H9 (cell line): ENCODE data around the gene DEGS2. TPM values are rescaled to one million over a fixed set of nuclear protein-coding genes. Genes with fewer than 3 reads are reported as not detected.
A peak's percentile ranks its signal among the peaks of the same experiment; 100 is the strongest.

ENCODE experiments used
- DNase-seq: peaks from one replicate; pipeline ENCODE4 v3.0.0-alpha.2; 2017
- H2AFZ ChIP-seq: one replicate; pipeline ENCODE4 v1.6.1; 2013; ENCODE audit warnings: mild to moderate bottlenecking, low read length, control low read depth, moderate library complexity
- H2AK5ac ChIP-seq: 2 replicates; pipeline ENCODE4 v1.6.1; 2013; ENCODE audit warnings: low read length, control low read depth, mixed read lengths; ENCODE audit not compliant: insufficient read length
- H2BK120ac ChIP-seq: one replicate; pipeline ENCODE4 v1.6.1; 2013; ENCODE audit warnings: low read depth, mild to moderate bottlenecking, low read length, control low read depth, inconsistent platforms; ENCODE audit not compliant: poor library complexity, severe bottlenecking
- H2BK12ac ChIP-seq: 2 replicates; pipeline ENCODE4 v1.6.1; 2013; ENCODE audit warnings: low read length, control low read depth, mixed read lengths, low read depth; ENCODE audit not compliant: insufficient read length
- H2BK15ac ChIP-seq: 2 replicates; pipeline ENCODE4 v1.6.1; 2013; ENCODE audit warnings: low read depth, low read length, control low read depth
- H2BK20ac ChIP-seq: one replicate; pipeline ENCODE4 v1.6.1; 2013; ENCODE audit warnings: low read depth, mild to moderate bottlenecking, low read length, control low read depth, inconsistent platforms; ENCODE audit not compliant: poor library complexity, severe bottlenecking
- H2BK5ac ChIP-seq: 2 replicates; pipeline ENCODE4 v1.6.1; 2013; ENCODE audit warnings: low read length, control low read depth, mixed read lengths; ENCODE audit not compliant: insufficient read length
- H3K14ac ChIP-seq: 2 replicates; pipeline ENCODE4 v1.6.1; 2013; ENCODE audit warnings: low read length, control low read depth; ENCODE audit not compliant: insufficient read depth
- H3K18ac ChIP-seq: 2 replicates; pipeline ENCODE4 v1.6.1; 2013; ENCODE audit warnings: low read depth, mild to moderate bottlenecking, mixed read lengths, low read length, control low read depth; ENCODE audit not compliant: insufficient read length
- H3K23ac ChIP-seq: 2 replicates; pipeline ENCODE4 v1.6.1; 2013; ENCODE audit warnings: low read length, control low read depth, mixed read lengths, low read depth; ENCODE audit not compliant: insufficient read length
- H3K23me2 ChIP-seq: 2 replicates; pipeline ENCODE4 v1.6.1; 2013; ENCODE audit warnings: low read depth, mild to moderate bottlenecking, mixed read lengths, low read length, control low read depth; ENCODE audit not compliant: insufficient read length, poor library complexity, severe bottlenecking
- H3K27ac ChIP-seq: 2 replicates; pipeline ENCODE4 v1.5.1; 2013; ENCODE audit warnings: low read length, control low read depth, mixed read lengths, low read depth; ENCODE audit not compliant: insufficient read length
- H3K27me3 ChIP-seq: 2 replicates; pipeline ENCODE4 v1.6.1; 2013; ENCODE audit warnings: low read length, control low read depth, inconsistent platforms; ENCODE audit not compliant: insufficient read depth
- H3K4ac ChIP-seq: 2 replicates; pipeline ENCODE4 v1.6.1; 2013; ENCODE audit warnings: low read depth, mild to moderate bottlenecking, control low read depth, inconsistent platforms, low read length, moderate library complexity
- H3K4me1 ChIP-seq: 2 replicates; pipeline ENCODE4 v1.6.1; 2013; ENCODE audit warnings: low read length, control low read depth, inconsistent platforms; ENCODE audit not compliant: insufficient read depth
- H3K4me2 ChIP-seq: 2 replicates; pipeline ENCODE4 v1.6.1; 2013; ENCODE audit warnings: low read length, control low read depth, mixed read lengths; ENCODE audit not compliant: insufficient read length, insufficient read depth
- H3K56ac ChIP-seq: 2 replicates; pipeline ENCODE4 v1.6.1; 2013; ENCODE audit warnings: low read depth, mild to moderate bottlenecking, mixed read lengths, low read length, control low read depth; ENCODE audit not compliant: insufficient read length
- H3K79me1 ChIP-seq: 2 replicates; pipeline ENCODE4 v1.6.1; 2013; ENCODE audit warnings: low read depth, mild to moderate bottlenecking, moderate library complexity, low read length, control low read depth, inconsistent platforms; ENCODE audit not compliant: insufficient read depth, poor library complexity, severe bottlenecking
- H3K79me2 ChIP-seq: 2 replicates; pipeline ENCODE4 v1.6.1; 2013; ENCODE audit warnings: low read length, control low read depth, inconsistent platforms; ENCODE audit not compliant: insufficient read depth
- H3K9ac ChIP-seq: 2 replicates; pipeline ENCODE4 v1.6.1; 2013; ENCODE audit warnings: low read length, control low read depth, mixed read lengths; ENCODE audit not compliant: insufficient read length; ENCODE audit errors: extremely low read depth
- H3K9me3 ChIP-seq: one replicate; pipeline ENCODE4 v1.6.1; 2013; ENCODE audit warnings: low read depth, low read length, inconsistent platforms; ENCODE audit not compliant: control insufficient read depth
- H3T11ph ChIP-seq: one replicate; pipeline ENCODE4 v1.6.1; 2013; ENCODE audit warnings: mild to moderate bottlenecking, low read length, control low read depth, inconsistent platforms
- H4K20me1 ChIP-seq: one replicate; pipeline ENCODE4 v1.6.1; 2013; ENCODE audit not compliant: control insufficient read depth, insufficient read length, insufficient read depth
- H4K5ac ChIP-seq: 2 replicates; pipeline ENCODE4 v1.6.1; 2013; ENCODE audit warnings: low read depth, mild to moderate bottlenecking, mixed read lengths, low read length, control low read depth; ENCODE audit not compliant: insufficient read length
- H4K8ac ChIP-seq: replicated peaks from 2 replicates; pipeline ENCODE4 v1.6.1; 2013; ENCODE audit warnings: low read length, control low read depth, mixed read lengths, low read depth; ENCODE audit not compliant: insufficient read length
- H4K91ac ChIP-seq: 2 replicates; pipeline ENCODE4 v1.6.1; 2013; ENCODE audit warnings: low read depth, mild to moderate bottlenecking, moderate library complexity, mixed read lengths, low read length, control low read depth; ENCODE audit not compliant: insufficient read length
- H3K27ac Mint-ChIP-seq, 3 experiments: 2 replicates in 2 of 3; 3 replicates in 1 of 3; pipeline ENCODE4 v1.8.0; 2020 to 2021; ENCODE audit warnings: mixed read lengths in 3 of 3, mild to moderate bottlenecking in 1 of 3, moderate library complexity in 1 of 3
- H3K27me3 Mint-ChIP-seq: 2 replicates; pipeline ENCODE4 v1.8.0; 2021; ENCODE audit warnings: low read depth, mild to moderate bottlenecking, moderate library complexity, mixed read lengths
- H3K36me3 Mint-ChIP-seq, 3 experiments: 2 replicates in 2 of 3; 3 replicates in 1 of 3; pipeline ENCODE4 v1.8.0; 2020 to 2021; ENCODE audit warnings: low read depth in 3 of 3, mixed read lengths in 3 of 3; ENCODE audit not compliant: insufficient read depth in 1 of 3
- H3K4me1 Mint-ChIP-seq, 2 experiments: 2 replicates each; pipeline ENCODE4 v1.8.0; 2020; ENCODE audit warnings: mixed read lengths in 2 of 2
- H3K4me3 Mint-ChIP-seq, 2 experiments: 2 replicates in 1 of 2; 3 replicates in 1 of 2; pipeline ENCODE4 v1.8.0; 2020 to 2021; ENCODE audit warnings: mild to moderate bottlenecking in 2 of 2, mixed read lengths in 2 of 2, moderate library complexity in 1 of 2
- H3K9me3 Mint-ChIP-seq, 2 experiments: 2 replicates in 1 of 2; 3 replicates in 1 of 2; pipeline ENCODE4 v1.8.0; 2020; ENCODE audit warnings: mild to moderate bottlenecking in 2 of 2, mixed read lengths in 2 of 2, moderate library complexity in 1 of 2
- WGBS: extraction: QIAGEN DNeasy Blood & Tissue Kit; methylation state at CpG from one replicate; pipeline ENCODE4 v1.1.7; 2013; ENCODE audit warnings: missing lambda C conversion rate, low lambda C conversion rate, mixed read lengths; ENCODE audit not compliant: insufficient read length; ENCODE audit errors: extremely low coverage; 5-methylcytosine and 5-hydroxymethylcytosine counted together
- total RNA-seq: library from RNA; stranded (reverse); gene quantifications from 2 replicates; pipeline ENCODE4 v1.2.1, GENCODE V29; 2021
- TF ChIP-seq, protein P1 (sequence below): fragments of 200-600 bp; sonication (generic); conservative IDR thresholded peaks from 3 replicates; pipeline ENCODE4 v1.8.0; 2021; ENCODE audit warnings: antibody characterized with exemption, mild to moderate bottlenecking

DEGS2 gene
- total RNA-seq, 1 experiment from 2014 or later, result 0.72 TPM

DNA sequence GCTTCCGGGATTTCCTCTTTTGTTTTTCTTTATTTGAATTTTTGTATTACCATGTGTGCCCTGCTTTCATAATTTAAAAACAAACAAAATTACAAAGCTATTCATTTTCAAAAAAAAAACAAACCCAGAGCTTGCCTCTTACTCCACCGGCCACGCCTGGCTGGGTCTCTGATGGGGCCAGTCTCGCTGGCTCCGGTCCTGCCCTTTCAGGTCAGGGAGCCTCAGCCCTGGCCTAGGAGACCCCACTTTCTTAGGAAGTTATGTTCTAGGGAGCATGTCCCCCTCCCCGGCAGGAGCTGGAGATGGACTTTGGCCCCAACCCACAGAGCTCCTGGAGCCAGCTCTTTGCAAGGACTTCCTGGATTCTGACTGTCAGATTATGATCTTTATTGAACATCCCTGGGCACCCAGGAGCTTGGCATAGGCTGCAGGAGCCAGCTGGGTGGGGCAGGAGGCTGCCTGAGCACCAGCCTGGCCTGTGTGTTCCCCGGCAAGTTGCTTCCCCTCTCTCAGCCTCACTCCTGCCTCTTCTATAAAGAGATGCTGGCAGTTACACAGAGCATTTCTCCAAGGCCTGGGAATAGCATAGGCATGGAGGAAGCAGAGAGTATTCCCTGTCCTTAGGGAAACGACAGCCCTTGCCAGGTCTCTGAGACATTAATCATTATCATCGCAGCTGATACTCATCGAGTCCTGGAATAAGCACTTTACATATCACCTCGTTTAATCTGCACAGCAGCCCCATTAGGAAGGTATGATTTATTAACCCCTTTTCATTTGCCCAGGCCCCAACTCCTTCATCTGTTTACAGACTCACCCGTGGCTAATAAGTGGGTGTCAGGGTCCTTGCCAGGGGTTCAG, 3.5 kb downstream of the DEGS2 start:
- H3K4me1 Mint-ChIP-seq, result peaks cover 5 to 20% of the 10 kb centered on the region in 2 experiments
- Histone ChIP-seq H3T11ph (no peak overlapping the region), H3K4me1 (no peaks in the 10 kb centered on the region; the same call in 1 of the 2 replicates), H3K14ac (no peak overlapping the region), H3K9ac (no peak overlapping the region), H2BK12ac (no peak overlapping the region), H3K23me2 (peaks cover 3% of the 10 kb centered on the region), H3K18ac (no peak overlapping the region), H2AK5ac (no peak overlapping the region), H3K9me3 (no peaks in the 10 kb centered on the region), H3K79me2 (no peaks in the 10 kb centered on the region), H4K8ac (no peak overlapping the region), H3K4ac (no peak overlapping the region), H3K56ac (no peak overlapping the region), H4K20me1 (no peaks in the 10 kb centered on the region), H2BK20ac (no peak overlapping the region), H4K5ac (no peak overlapping the region), H2BK5ac (no peak overlapping the region), H3K27ac (no peak overlapping the region), H4K91ac (no peak overlapping the region), H3K79me1 (no peaks in the 10 kb centered on the region), H3K27me3 (peaks cover 21% of the 10 kb centered on the region), H2BK120ac (no peak overlapping the region), H2BK15ac (no peak overlapping the region), H3K4me2 (no peak overlapping the region), H3K23ac (no peak overlapping the region), H2AFZ (no peak overlapping the region)
- peaks cover 0 to 3% (median 0%) of the 10 kb centered on the region in 3 experiments; a peak in 2 of 7 replicates for H3K36me3 Mint-ChIP-seq
- H3K4me3 Mint-ChIP-seq, result peak overlapping the region in 1 of 2 experiments; percentile 41; a peak in 1 of 5 replicates
- H3K27me3 Mint-ChIP-seq, result peaks cover 69% of the 10 kb centered on the region
- peaks cover 6% of the 10 kb centered on the region in 2 experiments; a peak in 4 of 5 replicates for H3K9me3 Mint-ChIP-seq
- no CpG with 5 or more reads among the region's 12 CpGs for WGBS
- TF ChIP-seq, protein P1, sequence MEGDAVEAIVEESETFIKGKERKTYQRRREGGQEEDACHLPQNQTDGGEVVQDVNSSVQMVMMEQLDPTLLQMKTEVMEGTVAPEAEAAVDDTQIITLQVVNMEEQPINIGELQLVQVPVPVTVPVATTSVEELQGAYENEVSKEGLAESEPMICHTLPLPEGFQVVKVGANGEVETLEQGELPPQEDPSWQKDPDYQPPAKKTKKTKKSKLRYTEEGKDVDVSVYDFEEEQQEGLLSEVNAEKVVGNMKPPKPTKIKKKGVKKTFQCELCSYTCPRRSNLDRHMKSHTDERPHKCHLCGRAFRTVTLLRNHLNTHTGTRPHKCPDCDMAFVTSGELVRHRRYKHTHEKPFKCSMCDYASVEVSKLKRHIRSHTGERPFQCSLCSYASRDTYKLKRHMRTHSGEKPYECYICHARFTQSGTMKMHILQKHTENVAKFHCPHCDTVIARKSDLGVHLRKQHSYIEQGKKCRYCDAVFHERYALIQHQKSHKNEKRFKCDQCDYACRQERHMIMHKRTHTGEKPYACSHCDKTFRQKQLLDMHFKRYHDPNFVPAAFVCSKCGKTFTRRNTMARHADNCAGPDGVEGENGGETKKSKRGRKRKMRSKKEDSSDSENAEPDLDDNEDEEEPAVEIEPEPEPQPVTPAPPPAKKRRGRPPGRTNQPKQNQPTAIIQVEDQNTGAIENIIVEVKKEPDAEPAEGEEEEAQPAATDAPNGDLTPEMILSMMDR, result no peak
- DNase-seq, result no peak
- H3K27ac Mint-ChIP-seq, result no peak overlapping the region
